Measurements from ENCODE around the gene RPLP2.

RPLP2 gene

GRCh38 chr11:848380-848931 lies 38.7 kb downstream of the RPLP2 start:
- DNase-seq (ENCODE audit: low read depth in 1 of 2, low spot score in 1 of 2): peak; percentile 32 to 56

- no peak for DNase-seq (ENCODE audit: low read depth in 1 of 2, low spot score in 1 of 2)
Observed at GRCh38 chr11:849104-849824, 39.5 kb downstream of the RPLP2 start.

GRCh38 chr11:849951-850774 lies 40.4 kb downstream of the RPLP2 start:
- no peak for DNase-seq (ENCODE audit: low read depth in 1 of 2, low spot score in 1 of 2)

GRCh38 chr11:850775-851763 lies 41.3 kb downstream of the RPLP2 start:
- DNase-seq (ENCODE audit: low read depth in 1 of 2, low spot score in 1 of 2): no peak

GRCh38 chr11:852762-853161 lies 43.0 kb downstream of the RPLP2 start:
- no peak for DNase-seq (ENCODE audit: low read depth in 1 of 2, low spot score in 1 of 2)

GRCh38 chr11:853682-854448 lies 44.1 kb downstream of the RPLP2 start:
- DNase-seq (ENCODE audit: low read depth in 1 of 2, low spot score in 1 of 2): no peak

- DNase-seq (ENCODE audit: low read depth in 1 of 2, low spot score in 1 of 2): no peak
Observed at GRCh38 chr11:854601-855329, 45.0 kb downstream of the RPLP2 start.

GRCh38 chr11:855330-855674 lies 45.5 kb downstream of the RPLP2 start:
- DNase-seq (ENCODE audit: low read depth in 1 of 2, low spot score in 1 of 2): no peak

- DNase-seq (ENCODE audit: low read depth in 1 of 2, low spot score in 1 of 2): no peak
Observed at GRCh38 chr11:855796-856195, 46.0 kb downstream of the RPLP2 start.

GRCh38 chr11:856397-856796 lies 46.6 kb downstream of the RPLP2 start:
- DNase-seq (ENCODE audit: low read depth in 1 of 2, low spot score in 1 of 2): no peak

- DNase-seq (ENCODE audit: low read depth in 1 of 2, low spot score in 1 of 2): no peak
Observed at GRCh38 chr11:858053-858761, 48.4 kb downstream of the RPLP2 start.

GRCh38 chr11:858762-859339 lies 49.1 kb downstream of the RPLP2 start:
- no peak for DNase-seq (ENCODE audit: low read depth in 1 of 2, low spot score in 1 of 2)

GRCh38 chr11:859394-860131 lies 49.8 kb downstream of the RPLP2 start:
- no peak for DNase-seq (ENCODE audit: low read depth in 1 of 2, low spot score in 1 of 2)

- DNase-seq (ENCODE audit: low read depth in 1 of 2, low spot score in 1 of 2): no peak
Observed at GRCh38 chr11:860234-861104, 50.7 kb downstream of the RPLP2 start.

- no peak for DNase-seq (ENCODE audit: low read depth in 1 of 2, low spot score in 1 of 2)
Observed at GRCh38 chr11:861105-861479, 51.3 kb downstream of the RPLP2 start.

GRCh38 chr11:862081-862661 lies 52.4 kb downstream of the RPLP2 start:
- DNase-seq (ENCODE audit: low read depth in 1 of 2, low spot score in 1 of 2): no peak

Measured in stimulated activated CD4-positive, alpha-beta T cell treated with anti-CD3 and anti-CD28 coated beads, Interleukin-15, amount 100 ng/mL, for 1 hour (primary cell).